Chondrocyte (in vitro differentiated cells): ENCODE data around the gene ST6GALNAC4. TPM values are rescaled to one million over a fixed set of nuclear protein-coding genes. Genes with fewer than 3 reads are reported as not detected.
A peak's percentile ranks its signal among the peaks of the same experiment; 100 is the strongest.

Experiments
- DNase-seq: peaks from one replicate; pipeline ENCODE4 v3.0.0; 2021; ENCODE audit warnings: mixed read lengths, low spot score
- H3K27ac Mint-ChIP-seq: one replicate; pipeline ENCODE4 v1.8.0; 2021; ENCODE audit warnings: mild to moderate bottlenecking, moderate library complexity, mixed read lengths; ENCODE audit not compliant: unreplicated experiment
- H3K27me3 Mint-ChIP-seq: 2 replicates; pipeline ENCODE4 v1.8.0; 2021; ENCODE audit warnings: low read depth, mixed read lengths
- H3K36me3 Mint-ChIP-seq: 2 replicates; pipeline ENCODE4 v1.8.0; 2021; ENCODE audit warnings: low read depth, mixed read lengths
- H3K4me1 Mint-ChIP-seq: 2 replicates; pipeline ENCODE4 v1.8.0; 2021; ENCODE audit warnings: low read depth, mild to moderate bottlenecking, mixed read lengths
- H3K4me3 Mint-ChIP-seq: one replicate; pipeline ENCODE4 v1.8.0; 2021; ENCODE audit warnings: mild to moderate bottlenecking, moderate library complexity, mixed read lengths; ENCODE audit not compliant: unreplicated experiment
- H3K9me3 Mint-ChIP-seq: 2 replicates; pipeline ENCODE4 v1.8.0; 2021; ENCODE audit warnings: low read depth, mixed read lengths
- CTCF ChIP-seq: fragments of 200-600 bp; sonication (generic); IDR thresholded peaks from 2 replicates; pipeline ENCODE4 v1.5.0; 2021; ENCODE audit warnings: antibody characterized with exemption, mild to moderate bottlenecking, moderate library complexity
- microRNA-seq: library from miRNA; unstranded; fragments of <30 nt; microRNA quantifications from one replicate; pipeline ENCODE4 v1.2.0, GENCODE V29; 2020; ENCODE audit warnings: borderline number of aligned reads
- total RNA-seq: library from RNA; stranded (reverse); gene quantifications from 3 replicates; pipeline ENCODE4 v1.2.1, GENCODE V29; 2021

ST6GALNAC4 gene
- total RNA-seq, 1 donor from 2014 or later = 25.5 TPM

- no peak for TF ChIP-seq CTCF
- Mint-ChIP-seq H3K4me1 (peaks cover 13% of the 10 kb centered on the region), H3K4me3 (no peak overlapping the region), H3K27ac (no peak overlapping the region), H3K36me3 (no peaks in the 10 kb centered on the region), H3K27me3 (no peaks in the 10 kb centered on the region), H3K9me3 (no peaks in the 10 kb centered on the region)
- DNase-seq = no peak
Observed at GRCh38 chr9:127860260-127860659, 56.6 kb downstream of the ST6GALNAC4 start.

- no peak overlapping the region for H3K4me3 Mint-ChIP-seq
- H3K9me3 Mint-ChIP-seq = no peaks in the 10 kb centered on the region
- TF ChIP-seq CTCF = no peak
- no peaks in the 10 kb centered on the region for H3K27me3 Mint-ChIP-seq
- no peaks in the 10 kb centered on the region for H3K36me3 Mint-ChIP-seq
- DNase-seq = no peak
- peaks cover 29% of the 10 kb centered on the region for H3K4me1 Mint-ChIP-seq
- peak overlapping the region; percentile 22 for H3K27ac Mint-ChIP-seq
Observed at GRCh38 chr9:127858041-127858512, 58.8 kb downstream of the ST6GALNAC4 start.

Small RNA genes lying within 50 kb of the gene (microRNA-seq; reads per million reads assigned to microRNA genes)
- not detected for gene MIR4672

Other genes with a start within 250 kb of the ST6GALNAC4 start
- 0.27 TPM in 1 of 3 replicates, not detected in the others for gene CFAP157, start 210.1 kb downstream of the ST6GALNAC4 start, total RNA-seq
- gene PTRH1, start 201.4 kb downstream of the ST6GALNAC4 start, total RNA-seq = 11.0 to 13.3 TPM (median 11.2 TPM) in 3 replicates
- not detected in 3 replicates for gene TTC16, start 201.0 kb downstream of the ST6GALNAC4 start, total RNA-seq
- gene TOR2A, start 181.7 kb downstream of the ST6GALNAC4 start, total RNA-seq = 6.1 to 8.1 TPM (median 6.4 TPM) in 3 replicates
- 2.5 to 9.9 TPM (median 9.4 TPM) in 3 replicates for gene SH2D3C, start 138.4 kb downstream of the ST6GALNAC4 start, total RNA-seq
- gene CDK9, start 131.0 kb downstream of the ST6GALNAC4 start, total RNA-seq = 54.9 to 67.6 TPM (median 60.3 TPM) in 3 replicates
- gene FPGS, start 114.2 kb downstream of the ST6GALNAC4 start, total RNA-seq = 50.8 to 52.8 TPM (median 50.8 TPM) in 3 replicates
- gene ENG, start 62.4 kb downstream of the ST6GALNAC4 start, total RNA-seq = 81.3 to 101 TPM (median 89.5 TPM) in 3 replicates
- 75.3 to 83.8 TPM (median 77.2 TPM) in 3 replicates for gene AK1, start 39.4 kb downstream of the ST6GALNAC4 start, total RNA-seq
- gene ST6GALNAC6, start 17.4 kb downstream of the ST6GALNAC4 start, total RNA-seq = 45.5 to 54.3 TPM (median 47.5 TPM) in 3 replicates
- 1.4 to 4.3 TPM (median 2.7 TPM) in 3 replicates for gene PIP5KL1, start 13.7 kb upstream of the ST6GALNAC4 start, total RNA-seq
- 26.3 to 28.9 TPM (median 27.8 TPM) in 3 replicates for gene DPM2, start 20.8 kb upstream of the ST6GALNAC4 start, total RNA-seq
- gene EEIG1, start 63.9 kb upstream of the ST6GALNAC4 start, total RNA-seq = 39.4 to 63.0 TPM (median 61.8 TPM) in 3 replicates
- gene NAIF1, start 150.3 kb upstream of the ST6GALNAC4 start, total RNA-seq = 6.8 to 8.8 TPM (median 7.8 TPM) in 3 replicates
- 10.6 to 17.6 TPM (median 15.8 TPM) in 3 replicates for gene SLC25A25, start 151.2 kb upstream of the ST6GALNAC4 start, total RNA-seq
- gene PTGES2, start 210.7 kb upstream of the ST6GALNAC4 start, total RNA-seq = 43.5 to 53.6 TPM (median 49.3 TPM) in 3 replicates
- gene LCN2, start 232.4 kb upstream of the ST6GALNAC4 start, total RNA-seq = not detected in 3 replicates
- 78.8 to 85.3 TPM (median 80.2 TPM) in 3 replicates for gene BBLN, start 243.2 kb upstream of the ST6GALNAC4 start, total RNA-seq